NCI-H1694 treated with DMSO at 0.1 percent for 48 hours (cell line): ENCODE results near the gene NT5C3B.
"Not testable (repeated sequence)": the region's sequence is repeated elsewhere in the genome, so short reads cannot be mapped to it uniquely, and the experiment has no call there.

Experiments
- DNase-seq: peaks from one replicate; lab custom pipeline; 2025; lab: John Stamatoyannopoulos, UW

Gene NT5C3B

DNA sequence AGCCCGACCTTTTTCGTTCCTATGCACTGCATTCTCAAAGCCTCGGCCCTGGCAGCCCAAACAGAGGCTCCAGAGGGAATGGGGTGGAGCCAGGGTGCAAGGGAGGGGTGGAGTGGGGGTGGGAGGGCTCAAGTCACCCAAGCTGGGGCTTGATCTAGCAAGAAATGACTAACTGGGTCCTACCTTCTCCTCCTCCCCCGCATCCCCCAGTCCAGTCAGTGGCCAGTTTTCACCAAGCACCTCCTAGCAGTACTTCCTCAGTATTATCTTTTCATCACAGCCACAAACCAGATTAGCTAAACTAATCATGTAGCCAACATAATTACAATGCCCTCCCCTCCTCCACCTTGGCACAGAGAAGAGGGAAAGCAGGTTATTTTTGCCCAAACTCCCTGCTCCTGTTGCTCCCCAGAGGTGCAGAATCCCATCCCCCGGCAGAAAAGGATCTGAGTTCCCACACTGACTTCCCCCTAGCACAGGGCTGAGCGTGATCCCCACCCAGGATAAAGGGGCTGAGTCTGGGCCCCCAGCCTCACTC lies 51.8 kb downstream of the NT5C3B start:
- DNase-seq: no peak

DNA sequence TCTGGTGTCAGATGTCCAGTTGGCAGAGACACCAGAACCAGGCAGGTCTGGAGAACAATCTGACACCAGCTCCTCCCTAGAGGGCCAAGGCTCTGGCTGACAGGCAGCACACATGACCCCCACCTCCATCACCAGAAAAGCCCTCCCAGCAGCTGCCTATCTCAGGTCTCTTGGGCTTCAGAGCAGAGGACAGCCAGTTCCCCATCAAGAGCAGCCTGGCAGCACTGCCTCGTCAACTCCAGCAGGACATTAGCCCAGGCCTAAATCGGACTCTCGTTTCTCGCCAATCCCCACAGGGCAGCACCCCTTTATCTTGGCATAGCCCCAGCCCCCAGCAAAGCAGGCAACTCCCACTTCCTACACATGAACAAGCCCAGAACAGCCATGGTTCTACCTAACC lies 53.9 kb downstream of the NT5C3B start:
- DNase-seq: no peak

DNA sequence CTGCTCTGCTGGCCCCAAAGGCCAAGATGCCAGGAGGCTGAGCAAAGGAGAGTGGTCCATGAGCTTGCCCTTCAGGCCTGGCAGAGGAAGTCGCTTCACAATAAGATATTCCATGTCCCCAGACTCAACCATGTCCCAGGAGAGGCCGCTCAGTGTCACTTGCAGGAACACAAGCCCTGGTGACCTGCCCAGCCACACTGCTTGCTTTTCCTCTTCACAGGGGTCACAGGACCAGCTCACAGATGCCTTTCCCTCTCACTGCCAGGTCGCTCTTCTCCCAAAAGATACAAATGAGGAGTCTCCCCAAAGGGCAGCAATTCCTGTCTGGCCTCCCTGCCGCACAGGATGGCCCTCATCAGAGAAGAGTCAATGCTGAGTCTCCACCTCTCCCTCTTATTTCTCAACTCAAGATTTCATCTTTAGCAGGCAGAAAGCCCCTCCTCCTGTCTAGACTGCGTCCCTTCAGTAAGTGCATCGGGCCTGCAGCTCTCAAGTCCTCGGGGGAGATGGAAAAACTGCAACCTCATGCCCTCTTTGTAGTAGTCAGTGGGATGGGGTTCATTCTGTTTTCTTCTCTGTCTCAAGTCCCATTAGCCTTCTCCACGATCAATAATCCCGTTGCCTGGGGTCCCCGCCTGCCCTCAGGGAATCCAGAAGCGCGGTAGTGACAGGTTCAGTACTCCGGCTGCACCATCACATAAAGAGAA lies 54.5 kb downstream of the NT5C3B start:
- DNase-seq: no peak

DNA sequence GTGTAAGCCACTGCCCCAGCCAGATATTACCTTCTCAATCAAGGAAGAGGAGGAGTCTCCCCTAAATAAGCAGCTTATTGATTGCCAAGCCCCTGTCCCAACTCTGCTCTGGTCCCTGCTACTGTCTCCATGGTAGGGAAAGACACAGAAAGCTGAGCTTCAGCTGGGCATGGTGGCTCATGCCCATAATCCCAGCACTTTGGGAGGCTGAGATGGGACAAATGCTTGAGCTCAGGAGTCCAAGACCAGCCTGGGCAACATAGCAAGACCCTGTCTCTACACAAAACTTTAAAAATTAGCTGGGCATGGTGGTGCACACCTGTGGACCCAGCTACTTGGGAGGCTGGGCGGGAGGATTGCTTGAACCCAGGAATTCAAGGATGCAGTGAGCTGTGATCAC lies 56.1 kb downstream of the NT5C3B start:
- no peak for DNase-seq

DNA sequence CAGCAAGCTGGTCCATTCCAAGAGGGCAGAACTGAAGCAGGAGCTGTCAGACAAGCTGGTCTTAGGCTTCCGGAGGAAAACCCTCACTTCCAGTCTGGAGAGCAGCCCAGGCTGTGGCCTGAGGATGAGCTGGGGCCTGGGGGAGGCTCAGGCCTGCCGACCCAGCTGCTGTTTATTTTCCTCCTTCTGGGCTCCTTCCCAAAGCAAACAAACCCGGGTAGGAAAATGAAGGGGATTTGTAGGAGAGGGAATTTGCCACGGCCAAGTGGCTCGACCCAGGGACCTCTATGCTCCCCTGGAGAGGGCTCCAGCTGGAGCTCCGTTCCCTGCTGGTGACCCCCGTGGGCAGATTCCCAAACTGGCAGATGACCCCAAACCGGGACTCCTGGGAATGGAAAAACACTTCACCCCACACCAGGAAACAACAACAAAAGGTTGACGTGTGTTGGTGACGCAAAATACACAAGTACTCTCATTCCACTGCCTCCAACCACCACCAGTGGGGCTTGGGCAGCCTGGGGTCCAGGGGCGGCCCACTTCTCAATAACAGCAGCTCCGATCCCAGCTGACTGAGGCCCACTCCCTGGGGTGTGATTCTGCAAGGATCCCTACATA lies 58.4 kb downstream of the NT5C3B start:
- DNase-seq: peak; percentile 60

DNA sequence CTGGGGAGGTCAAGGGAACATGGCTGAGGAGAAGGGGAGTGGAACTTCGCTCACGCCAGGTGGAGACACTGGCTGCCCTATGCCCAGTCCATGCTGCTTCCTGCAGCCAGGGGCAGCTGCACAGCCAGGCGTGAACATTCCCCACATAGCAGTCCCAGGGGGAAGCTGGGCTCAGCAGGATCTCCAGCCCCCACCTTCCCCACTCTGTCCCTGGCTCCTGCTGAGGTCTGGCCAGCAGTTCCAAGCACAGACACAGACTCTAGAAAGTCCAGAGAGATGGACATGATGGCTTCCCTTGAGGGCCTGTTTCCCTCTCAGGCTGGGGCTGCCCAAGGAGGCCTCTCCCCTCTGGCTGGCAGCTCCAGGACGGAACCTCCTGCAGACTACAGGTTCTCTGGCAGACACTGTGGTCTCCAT lies 58.9 kb downstream of the NT5C3B start:
- DNase-seq: no peak

DNA sequence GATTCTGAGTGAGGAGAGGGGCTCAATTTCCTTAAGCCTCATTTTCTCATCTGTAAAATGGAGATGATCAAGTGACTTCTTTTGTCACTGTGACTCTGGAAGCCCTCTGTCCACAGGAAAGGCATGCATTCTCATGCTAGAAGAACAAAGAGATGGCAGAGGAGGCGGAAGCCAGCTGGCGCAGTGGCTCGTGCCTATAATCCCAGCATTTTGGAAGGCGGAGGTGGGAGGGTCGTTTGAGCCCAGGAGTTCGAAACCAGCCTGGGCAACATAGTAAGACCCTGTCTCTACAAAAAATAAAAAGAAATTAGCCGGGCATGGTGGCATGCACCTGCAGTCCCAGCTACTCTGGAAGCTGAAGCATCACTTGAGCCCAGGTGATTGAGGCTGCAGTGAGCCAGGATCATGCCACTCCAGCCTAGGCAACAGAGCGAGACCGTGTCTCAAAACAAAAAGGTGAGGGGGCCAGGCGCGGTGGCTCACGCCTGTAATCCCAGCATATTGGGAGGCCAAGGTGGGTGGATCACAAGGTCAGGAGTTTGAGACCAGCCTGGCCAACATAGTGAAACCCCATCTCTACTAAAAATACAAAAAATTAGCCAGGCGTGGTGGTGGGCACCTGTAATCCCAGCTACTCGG lies 59.7 kb downstream of the NT5C3B start:
- DNase-seq: not testable (repeated sequence)

DNA sequence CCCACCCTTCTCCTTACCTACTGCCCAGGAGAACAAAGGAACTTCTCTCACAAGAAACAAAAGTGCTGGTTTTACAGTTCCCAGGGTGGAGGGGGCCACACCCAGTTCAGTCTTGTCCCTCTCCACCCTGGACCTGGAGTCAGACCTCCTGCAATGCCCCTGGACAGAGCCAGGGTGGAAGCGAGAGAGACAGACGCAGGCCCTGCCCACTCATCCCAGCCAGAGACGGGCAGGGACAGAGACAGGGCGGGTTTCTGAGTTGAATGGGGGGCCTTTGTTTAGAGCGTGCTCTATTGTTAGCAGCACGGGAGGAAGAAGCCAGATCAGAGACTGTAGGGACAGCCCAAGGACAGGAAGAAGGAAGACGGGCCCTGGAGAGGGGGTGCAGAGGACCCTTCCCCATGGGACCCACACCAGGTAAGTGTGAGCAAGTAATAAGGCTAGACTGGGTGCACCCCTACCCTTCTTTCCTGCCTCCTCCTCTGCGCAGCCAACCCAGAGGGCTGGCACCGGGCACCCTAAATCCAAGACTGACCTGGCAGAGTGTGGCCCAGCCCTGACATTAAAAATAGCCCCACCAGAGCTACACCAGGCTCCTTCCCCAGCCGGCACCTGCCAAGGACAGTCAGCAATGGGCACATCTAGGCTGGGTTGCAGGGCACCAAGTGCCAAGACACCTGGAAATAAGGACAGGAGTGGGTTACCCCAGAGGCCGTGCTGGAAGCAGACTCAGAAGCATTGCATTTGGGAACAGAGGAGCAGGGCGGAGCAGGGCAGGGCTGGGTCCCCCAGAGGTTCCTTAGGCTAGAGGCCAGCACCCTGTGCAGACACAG lies 60.4 kb downstream of the NT5C3B start:
- no peak for DNase-seq
